ENCODE data around the gene MAP2K6.

- TF ChIP-seq CTCF (IDR thresholded peaks at IDR 0.05) (no peak), POLR2A (IDR thresholded peaks at IDR 0.05) (no peak)
Observed at GRCh38 chr17:69565447-69565846, 150.9 kb downstream of the MAP2K6 start.
